OCI-LY3 (cell line): ENCODE measurements around the gene PPM1A.
A peak's percentile ranks its signal among the peaks of the same experiment; 100 is the strongest.

ENCODE experiments used
- H2AFZ ChIP-seq: fragments of 200-600, 300-600 bp; shearing (Covaris generic); 2 replicates; pipeline ENCODE4 v1.6.0; 2014; ENCODE audit warnings: antibody characterized with exemption, low read depth, low read length
- H3K27ac ChIP-seq: fragments of 200-600, 300-600 bp; sonication (generic); 2 replicates; pipeline ENCODE4 v1.5.1; 2014; ENCODE audit warnings: mild to moderate bottlenecking, low read length, moderate library complexity, mixed read lengths
- H3K27me3 ChIP-seq: fragments of 200-600, 300-600 bp; sonication (generic); 2 replicates; pipeline ENCODE4 v1.6.1; 2014; ENCODE audit warnings: low read depth, low read length, mixed read lengths
- H3K36me3 ChIP-seq: fragments of 200-600, 300-600 bp; sonication (generic); replicated peaks from 2 replicates; pipeline ENCODE3; 2014; ENCODE audit warnings: low read depth, low read length, mixed read lengths
- H3K4me1 ChIP-seq: fragments of 300-600, 200-600 bp; sonication (generic); 2 replicates; pipeline ENCODE4 v1.6.1; 2014; ENCODE audit warnings: low read length, mixed read lengths
- H3K4me2 ChIP-seq: fragments of 200-600, 300-600 bp; sonication (generic); 2 replicates; pipeline ENCODE4 v1.6.1; 2014; ENCODE audit warnings: low read length, mixed read lengths
- H3K4me3 ChIP-seq: fragments of 300-600, 200-600 bp; sonication (generic); 2 replicates; pipeline ENCODE4 v1.5.1; 2014; ENCODE audit warnings: antibody characterized with exemption, mild to moderate bottlenecking, low read length, moderate library complexity
- H3K79me2 ChIP-seq: fragments of 300-600, 200-600 bp; shearing (Covaris generic); 2 replicates; pipeline ENCODE4 v1.6.1; 2014; ENCODE audit warnings: mild to moderate bottlenecking, low read length, mixed read lengths
- H3K9ac ChIP-seq: fragments of 300-600, 200-600 bp; shearing (Covaris generic); 2 replicates; pipeline ENCODE4 v1.6.0; 2014; ENCODE audit warnings: mild to moderate bottlenecking, low read length, moderate library complexity
- H3K9me3 ChIP-seq: fragments of 200-600, 300-600 bp; shearing (Covaris generic); 2 replicates; pipeline ENCODE4 v1.6.1; 2014; ENCODE audit warnings: low read length, mixed read lengths; ENCODE audit not compliant: insufficient read depth
- H4K20me1 ChIP-seq: fragments of 200-600, 300-600 bp; sonication (generic); 2 replicates; pipeline ENCODE4 v1.6.1; 2016; ENCODE audit warnings: low read length, mixed read lengths; ENCODE audit not compliant: insufficient read depth
- CTCF ChIP-seq: fragments of 200-600, 300-600 bp; sonication (generic); IDR thresholded peaks from 2 replicates; pipeline ENCODE4 v1.5.1; 2014; ENCODE audit warnings: antibody characterized with exemption, low read length, low read depth
- EZH2phosphoT487 ChIP-seq: fragments of 200-600 bp; shearing (Covaris generic); IDR thresholded peaks from 2 replicates; pipeline ENCODE4 v1.6.1; 2018; ENCODE audit warnings: antibody characterized with exemption, mixed run types, low read depth

The PPM1A gene

GRCh38 chr14:60247994-60248696 is 876 bp upstream of the PPM1A start:
- H3K27me3 ChIP-seq, result no peaks in the 10 kb centered on the region
- H3K4me1 ChIP-seq, result peaks cover 61% of the 10 kb centered on the region
- H3K4me2 ChIP-seq, result peak overlapping the region; percentile 99
- peak overlapping the region; percentile 96 for H3K27ac ChIP-seq
- peaks cover 18% of the 10 kb centered on the region for H3K36me3 ChIP-seq
- peak overlapping the region; percentile 98 for H3K9ac ChIP-seq
- peaks cover 33% of the 10 kb centered on the region for H4K20me1 ChIP-seq
- no peaks in the 10 kb centered on the region for H3K9me3 ChIP-seq
- H2AFZ ChIP-seq, result peak overlapping the region; percentile 66; the same call in 1 of the 2 replicates
- H3K79me2 ChIP-seq, result peaks cover 39% of the 10 kb centered on the region
- TF ChIP-seq EZH2phosphoT487, result no peak
- no peak for TF ChIP-seq CTCF
- peak overlapping the region; percentile 83 for H3K4me3 ChIP-seq

- TF ChIP-seq EZH2phosphoT487, result no peak
- Histone ChIP-seq H3K27me3 (no peaks in the 10 kb centered on the region), H3K27ac (peak overlapping the region; percentile 74), H3K4me2 (peak overlapping the region; percentile 91), H4K20me1 (peaks cover 47% of the 10 kb centered on the region), H2AFZ (no peak overlapping the region), H3K36me3 (peaks cover 21% of the 10 kb centered on the region), H3K9ac (peak overlapping the region; percentile 91), H3K4me1 (peaks cover 66% of the 10 kb centered on the region), H3K79me2 (peaks cover 54% of the 10 kb centered on the region), H3K4me3 (peak overlapping the region; percentile 84), H3K9me3 (no peaks in the 10 kb centered on the region)
Measured at GRCh38 chr14:60249321-60250256, 568 bp downstream of the PPM1A start.

- peak overlapping the region; percentile 74 for H3K27ac ChIP-seq
- peak overlapping the region; percentile 84 for H3K4me3 ChIP-seq
- peaks cover 60% of the 10 kb centered on the region for H3K4me1 ChIP-seq
- peak overlapping the region; percentile 91 for H3K4me2 ChIP-seq
- H3K79me2 ChIP-seq, result peaks cover 62% of the 10 kb centered on the region
- H2AFZ ChIP-seq, result no peak overlapping the region
- TF ChIP-seq CTCF (no peak), EZH2phosphoT487 (no peak)
- H4K20me1 ChIP-seq, result peaks cover 53% of the 10 kb centered on the region
- H3K27me3 ChIP-seq, result no peaks in the 10 kb centered on the region
- H3K9me3 ChIP-seq, result no peaks in the 10 kb centered on the region
- peaks cover 24% of the 10 kb centered on the region for H3K36me3 ChIP-seq
- H3K9ac ChIP-seq, result peak overlapping the region; percentile 91
Measured at GRCh38 chr14:60250257-60251035, 1.4 kb downstream of the PPM1A start.

- H3K27ac ChIP-seq, result no peak overlapping the region
- H3K4me1 ChIP-seq, result peaks cover 47% of the 10 kb centered on the region
Measured at GRCh38 chr14:60251877-60252276, 2.9 kb downstream of the PPM1A start.

More at GRCh38 chr14:60251877-60252276, 2.9 kb downstream of the PPM1A start:
- peak overlapping the region; percentile 91 for H3K4me2 ChIP-seq
- H3K79me2 ChIP-seq, result peaks cover 77% of the 10 kb centered on the region
- no peaks in the 10 kb centered on the region for H3K27me3 ChIP-seq
- no peak overlapping the region for H3K9ac ChIP-seq
- H3K9me3 ChIP-seq, result no peaks in the 10 kb centered on the region
- no peak overlapping the region for H2AFZ ChIP-seq
- peaks cover 68% of the 10 kb centered on the region for H4K20me1 ChIP-seq
- TF ChIP-seq EZH2phosphoT487 (no peak), CTCF (no peak)
- peak overlapping the region; percentile 84 for H3K4me3 ChIP-seq
- H3K36me3 ChIP-seq, result peaks cover 29% of the 10 kb centered on the region
